Activated CD4-positive, alpha-beta T cell treated with anti-CD3 and anti-CD28 coated beads, Interleukin-2, amount 50 U/mL, for 4 hours (primary cell): Measurements from ENCODE around the gene EPB41L5.
"Not testable (repeated sequence)": the region's sequence is repeated elsewhere in the genome, so short reads cannot be mapped to it uniquely, and the experiment has no call there.

Experiments
- DNase-seq, 2 experiments: peaks; one replicate each; pipeline ENCODE4 v3.0.0-alpha.2; 2020

Gene EPB41L5

GRCh38 chr2:120029672-120030640 lies 17.1 kb downstream of the EPB41L5 start:
- DNase-seq, result no peak

- DNase-seq, result no peak
Measured at GRCh38 chr2:120032297-120032696, 19.4 kb downstream of the EPB41L5 start.

GRCh38 chr2:120034027-120034426 lies 21.1 kb downstream of the EPB41L5 start:
- DNase-seq, result no peak

- no peak for DNase-seq
Measured at GRCh38 chr2:120034621-120035020, 21.7 kb downstream of the EPB41L5 start.

- DNase-seq, result no peak
Measured at GRCh38 chr2:120036145-120036544, 23.3 kb downstream of the EPB41L5 start.

GRCh38 chr2:120037995-120038541 lies 25.2 kb downstream of the EPB41L5 start:
- no peak for DNase-seq

- DNase-seq, result no peak
Measured at GRCh38 chr2:120042359-120042758, 29.5 kb downstream of the EPB41L5 start.

- DNase-seq, result no peak
Measured at GRCh38 chr2:120044336-120044735, 31.5 kb downstream of the EPB41L5 start.

GRCh38 chr2:120045775-120046174 lies 32.9 kb downstream of the EPB41L5 start:
- not testable (repeated sequence) for DNase-seq

- not testable (repeated sequence) for DNase-seq
Measured at GRCh38 chr2:120046252-120046651, 33.4 kb downstream of the EPB41L5 start.

- no peak for DNase-seq
Measured at GRCh38 chr2:120052597-120052996, 39.7 kb downstream of the EPB41L5 start.

- DNase-seq, result no peak
Measured at GRCh38 chr2:120053891-120054290, 41.0 kb downstream of the EPB41L5 start.

GRCh38 chr2:120059483-120059882 lies 46.6 kb downstream of the EPB41L5 start:
- DNase-seq, result no peak

- no peak for DNase-seq
Measured at GRCh38 chr2:120060088-120060623, 47.3 kb downstream of the EPB41L5 start.

GRCh38 chr2:120064664-120065063 lies 51.8 kb downstream of the EPB41L5 start:
- no peak for DNase-seq

GRCh38 chr2:120066800-120067547 lies 54.1 kb downstream of the EPB41L5 start:
- no peak for DNase-seq

GRCh38 chr2:120068040-120068658 lies 55.3 kb downstream of the EPB41L5 start:
- DNase-seq, result not testable (repeated sequence)

- DNase-seq, result no peak
Measured at GRCh38 chr2:120075545-120075944, 62.7 kb downstream of the EPB41L5 start.

GRCh38 chr2:120077896-120078295 lies 65.0 kb downstream of the EPB41L5 start:
- no peak for DNase-seq

GRCh38 chr2:120079647-120080046 lies 66.8 kb downstream of the EPB41L5 start:
- DNase-seq, result no peak

- no peak for DNase-seq
Measured at GRCh38 chr2:120091436-120091835, 78.6 kb downstream of the EPB41L5 start.

GRCh38 chr2:120094795-120095194 lies 81.9 kb downstream of the EPB41L5 start:
- DNase-seq, result no peak

- DNase-seq, result no peak
Measured at GRCh38 chr2:120100627-120101026, 87.8 kb downstream of the EPB41L5 start.
